Fibroblast of lung (primary cell): ENCODE data around the gene TSNAXIP1. TPM values are rescaled to one million over a fixed set of nuclear protein-coding genes. Genes with fewer than 3 reads are reported as not detected.

Experiments
- DNase-seq, 2 donors: peaks; one replicate each; pipeline versions ENCODE4 v3.0.0 to v3.0.0-alpha.2; 2010; ENCODE audit warnings: low read depth in 2 of 2
- H2AFZ ChIP-seq: 2 replicates; pipeline ENCODE4 v1.5.1; 2012; ENCODE audit warnings: low read length, control low read depth, inconsistent platforms
- H3K27ac ChIP-seq: 2 replicates; pipeline ENCODE4 v1.5.1; 2011; ENCODE audit warnings: low read length, control low read depth; ENCODE audit not compliant: insufficient read depth
- H3K27me3 ChIP-seq: 2 replicates; pipeline ENCODE4 v1.5.1; 2011; ENCODE audit warnings: mild to moderate bottlenecking, low read length; ENCODE audit not compliant: control insufficient read depth, insufficient read depth
- H3K36me3 ChIP-seq: 2 replicates; pipeline ENCODE4 v1.5.1; 2011; ENCODE audit warnings: low read length; ENCODE audit not compliant: control insufficient read depth, insufficient read depth
- H3K4me1 ChIP-seq: 2 replicates; pipeline ENCODE4 v1.5.1; 2011; ENCODE audit warnings: low read length; ENCODE audit not compliant: control insufficient read depth, insufficient read depth; ENCODE audit errors: extremely low read depth
- H3K4me2 ChIP-seq: 2 replicates; pipeline ENCODE4 v1.5.1; 2011; ENCODE audit warnings: low read length, control low read depth; ENCODE audit not compliant: insufficient read depth; ENCODE audit errors: extremely low read depth
- H3K4me3 ChIP-seq, 4 experiments: fragments of 200-600 bp in 1 of 4; sonication (generic) in 1 of 4; replicated peaks in 1 of 4; 2 replicates each; pipeline ENCODE4 v1.5.1; 2011 to 2016; ENCODE audit warnings: low read length in 4 of 4, low read depth in 3 of 4, mild to moderate bottlenecking in 3 of 4, control low read depth in 2 of 4, inconsistent platforms in 1 of 4, mixed read lengths in 1 of 4; ENCODE audit not compliant: insufficient read depth in 1 of 4; ENCODE audit errors: control extremely low read depth in 1 of 4
- H3K79me2 ChIP-seq: 2 replicates; pipeline ENCODE4 v1.5.1; 2012; ENCODE audit warnings: mild to moderate bottlenecking, low read length, inconsistent platforms; ENCODE audit not compliant: control insufficient read depth, insufficient read depth
- H3K9ac ChIP-seq: 2 replicates; pipeline ENCODE4 v1.5.1; 2011; ENCODE audit warnings: mild to moderate bottlenecking, low read length, control low read depth; ENCODE audit not compliant: insufficient read depth
- H3K9me3 ChIP-seq: 2 replicates; pipeline ENCODE4 v1.5.1; 2012; ENCODE audit warnings: low read depth, low read length; ENCODE audit not compliant: control insufficient read depth, insufficient read depth
- H4K20me1 ChIP-seq: 2 replicates; pipeline ENCODE4 v1.5.1; 2011; ENCODE audit warnings: low read length; ENCODE audit not compliant: control insufficient read depth, insufficient read depth; ENCODE audit errors: extremely low read depth
- CTCF ChIP-seq, 2 donors: IDR thresholded peaks in 1 of 2; conservative IDR thresholded peaks in 1 of 2; 1 replicate in 1 of 2; 2 replicates in 1 of 2; pipeline ENCODE4 v1.5.1; 2011 to 2012; ENCODE audit warnings: low read length in 2 of 2, control low read depth in 1 of 2, inconsistent platforms in 1 of 2, low read depth in 1 of 2, mild to moderate bottlenecking in 1 of 2
- EZH2 ChIP-seq: IDR thresholded peaks from 2 replicates; pipeline ENCODE4 v1.5.1; 2012; ENCODE audit warnings: low read length, control low read depth, mild to moderate bottlenecking; ENCODE audit errors: missing control alignments
- polyA plus RNA-seq, 2 donors: library from polyadenylated mRNA; depleted of rRNA in 1 of 2; stranded (reverse) in 1 of 2; unstranded in 1 of 2; fragments of >200 nt; gene quantifications; 2 replicates each; pipeline ENCODE4 v1.2.1, GENCODE V29; 2011 to 2012; ENCODE audit warnings: missing spikeins in 1 of 2
- total RNA-seq: library from RNA; depleted of rRNA; stranded (reverse); fragments of >200 nt; gene quantifications from 2 replicates; pipeline ENCODE4 v1.2.1, GENCODE V29; 2014

TSNAXIP1 gene
- total and polyA plus RNA-seq, 2 donors (not counting 1 experiment from before 2014, with no cell fraction given): 0.45 to 1.2 TPM

GRCh38 chr16:67801883-67802282 is 4.8 kb upstream of the TSNAXIP1 start:
- Histone ChIP-seq H3K4me2 (no peak overlapping the region), H3K27ac (no peak overlapping the region), H3K4me3 (no peak overlapping the region), H3K4me1 (peaks cover 6% of the 10 kb centered on the region), H2AFZ (no peak overlapping the region), H3K9me3 (no peaks in the 10 kb centered on the region), H3K36me3 (peaks cover 2% of the 10 kb centered on the region), H3K79me2 (peaks cover 21% of the 10 kb centered on the region), H4K20me1 (no peaks in the 10 kb centered on the region), H3K27me3 (no peaks in the 10 kb centered on the region), H3K9ac (no peak overlapping the region)
- DNase-seq: no peak
- TF ChIP-seq EZH2: no peak
- no peak for TF ChIP-seq CTCF (conservative IDR thresholded peaks at IDR 0.05 in 1 of 2, IDR thresholded peaks at IDR 0.05 in 1 of 2; ENCODE audit: low read depth in 1 of 2, low read length in 2 of 2)

GRCh38 chr16:67803894-67804293 is 2.8 kb upstream of the TSNAXIP1 start:
- Histone ChIP-seq H3K9me3 (no peaks in the 10 kb centered on the region), H3K4me3 (no peak overlapping the region), H3K27ac (no peak overlapping the region), H3K9ac (no peak overlapping the region), H3K27me3 (no peaks in the 10 kb centered on the region), H3K4me1 (peaks cover 6% of the 10 kb centered on the region), H3K4me2 (no peak overlapping the region), H3K36me3 (peaks cover 2% of the 10 kb centered on the region), H2AFZ (no peak overlapping the region), H3K79me2 (peaks cover 21% of the 10 kb centered on the region), H4K20me1 (no peaks in the 10 kb centered on the region)
- no peak for DNase-seq
- TF ChIP-seq CTCF (conservative IDR thresholded peaks at IDR 0.05 in 1 of 2, IDR thresholded peaks at IDR 0.05 in 1 of 2; ENCODE audit: low read depth in 1 of 2, low read length in 2 of 2) (no peak), EZH2 (no peak)

- Histone ChIP-seq H4K20me1 (no peaks in the 10 kb centered on the region), H3K27ac (no peak overlapping the region), H3K27me3 (no peaks in the 10 kb centered on the region), H3K9me3 (no peaks in the 10 kb centered on the region), H3K36me3 (peaks cover 2% of the 10 kb centered on the region), H3K9ac (no peak overlapping the region), H2AFZ (no peak overlapping the region), H3K79me2 (peaks cover 21% of the 10 kb centered on the region), H3K4me1 (peaks cover 6% of the 10 kb centered on the region), H3K4me3 (peak overlapping the region; percentile 91 to 99 (median 92)), H3K4me2 (peak overlapping the region; percentile 94)
- TF ChIP-seq EZH2 (no peak), CTCF (conservative IDR thresholded peaks at IDR 0.05 in 1 of 2, IDR thresholded peaks at IDR 0.05 in 1 of 2; ENCODE audit: low read depth in 1 of 2, low read length in 2 of 2) (no peak)
- DNase-seq: no peak
Measured at GRCh38 chr16:67804853-67805542, 1.7 kb upstream of the TSNAXIP1 start.
